ENCODE results near the gene PRPF31. TPM values are rescaled to one million over a fixed set of nuclear protein-coding genes. Genes with fewer than 3 reads are reported as not detected.
A peak's percentile ranks its signal among the peaks of the same experiment; 100 is the strongest.
"Not testable (repeated sequence)": the region's sequence is repeated elsewhere in the genome, so short reads cannot be mapped to it uniquely, and the experiment has no call there.

PRPF31 gene
- 10 to 100 TPM; 29.5 to 78.7 (median 59.3) TPM for total RNA-seq

- Histone ChIP-seq H3K27ac (peak within 1 kb of the TSS; percentile 95 to 97), H3K4me3 (peak within 1 kb of the TSS; percentile 80 to 96 (median 88)), H3K4me1 (replicated peaks in 1 of 2) (peaks cover 5 to 11% of the 10 kb centered on the region in 2 donors)
- 0 to 3% (median 0%) methylated on average over 2 to 37 of the region's 60 CpGs; no CpG with 5 or more reads in 1 of the 10 experiments for WGBS, 10 experiments
- in situ Hi-C loops (cut with MboI; ENCODE audit: low pct_unique_long_range_greater_than_20kb in 2 of 9, low sequenced_read_pairs in 9 of 9, unreplicated experiment in 9 of 9), result no loop called here
- ATAC-seq (replicated peaks in 6 of 8), result peak; percentile 92 to 96 (median 95)
Observed at GRCh38 chr19:54115109-54116063, at the start of gene PRPF31, which contains the start of gene TFPT. PRPF31 (plus strand) TSS chr19:54115754; CDS start chr19:54118279, 2,525 bp downstream. TFPT (minus strand) TSS chr19:54115657; CDS start chr19:54115269, 388 bp downstream.

DNA sequence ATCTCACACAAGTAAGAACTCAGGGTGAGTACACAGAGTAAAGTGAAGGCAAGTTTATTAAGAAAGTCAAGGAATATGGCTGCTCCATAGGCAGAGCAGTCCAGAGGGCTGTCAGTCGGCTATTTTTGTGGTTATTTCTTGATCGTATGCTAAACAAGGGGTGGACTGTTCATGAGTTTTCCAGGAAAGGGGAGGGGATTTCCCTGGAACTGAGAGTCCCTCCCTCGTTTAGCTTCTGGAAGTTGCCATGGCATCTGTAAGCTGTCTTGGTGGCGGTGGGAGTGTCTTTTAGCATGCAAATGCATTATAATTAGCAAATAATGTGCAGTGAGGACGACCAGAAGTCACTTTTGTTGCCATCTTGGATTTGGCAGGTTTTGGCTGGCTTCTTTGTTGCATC lies 46.1 kb upstream of the PRPF31 start:
- peak in 2 of 8 experiments; percentile 51 to 55 for ATAC-seq (replicated peaks in 6 of 8)
- in situ Hi-C loops (cut with MboI; ENCODE audit: low pct_unique_long_range_greater_than_20kb in 2 of 9, low sequenced_read_pairs in 9 of 9, unreplicated experiment in 9 of 9), result no loop called here
- WGBS, 10 experiments, result 0 to 67% (median 10%) methylated on average over 1 to 4 of the region's 5 CpGs; no CpG with 5 or more reads in 5 of the 10 experiments
- no peak overlapping the region for H3K27ac ChIP-seq
- H3K4me1 ChIP-seq (replicated peaks in 1 of 2), result no peaks in the 10 kb centered on the region
- H3K4me3 ChIP-seq, result no peak overlapping the region

DNA sequence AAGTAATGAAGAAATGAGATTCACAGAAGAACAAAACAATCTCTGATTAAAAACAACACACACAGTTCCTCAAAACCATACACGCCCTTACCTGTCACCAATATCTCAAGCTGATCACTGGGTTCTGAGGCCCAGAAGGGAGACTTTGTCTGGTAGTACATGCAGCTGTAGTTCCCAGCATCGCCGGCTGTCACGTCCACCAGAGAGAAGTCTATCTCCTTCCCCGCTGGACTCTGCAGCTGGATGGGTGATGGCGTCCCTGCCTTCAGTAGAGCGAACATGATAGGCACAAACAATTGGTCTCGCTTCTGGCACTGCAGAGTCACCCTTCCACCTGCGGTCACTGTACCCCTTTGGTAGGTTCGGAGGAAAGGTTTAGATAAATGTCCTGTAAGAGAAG lies 41.7 kb upstream of the PRPF31 start:
- ATAC-seq (replicated peaks in 6 of 8), result no peak
- H3K4me1 ChIP-seq (replicated peaks in 1 of 2), result no peaks in the 10 kb centered on the region
- H3K4me3 ChIP-seq, result no peak overlapping the region
- in situ Hi-C loops (cut with MboI; ENCODE audit: low pct_unique_long_range_greater_than_20kb in 2 of 9, low sequenced_read_pairs in 9 of 9, unreplicated experiment in 9 of 9), result no loop called here
- no peak overlapping the region for H3K27ac ChIP-seq
- 51 to 93% (median 74%) methylated on average over 1 to 8 of the region's 10 CpGs; no CpG with 5 or more reads in 2 of the 10 experiments for WGBS, 10 experiments

- no peak overlapping the region for H3K4me3 ChIP-seq
- in situ Hi-C loops (cut with MboI; ENCODE audit: low pct_unique_long_range_greater_than_20kb in 2 of 9, low sequenced_read_pairs in 9 of 9, unreplicated experiment in 9 of 9), result no loop called here
- no peak overlapping the region for H3K27ac ChIP-seq
- H3K4me1 ChIP-seq (replicated peaks in 1 of 2), result no peaks in the 10 kb centered on the region
- 20 to 81% (median 71%) methylated on average over 1 to 7 of the region's 9 CpGs; no CpG with 5 or more reads in 4 of the 10 experiments for WGBS, 10 experiments
- no peak for ATAC-seq (replicated peaks in 6 of 8)
Observed at GRCh38 chr19:54074851-54075250, 40.7 kb upstream of the PRPF31 start.

DNA sequence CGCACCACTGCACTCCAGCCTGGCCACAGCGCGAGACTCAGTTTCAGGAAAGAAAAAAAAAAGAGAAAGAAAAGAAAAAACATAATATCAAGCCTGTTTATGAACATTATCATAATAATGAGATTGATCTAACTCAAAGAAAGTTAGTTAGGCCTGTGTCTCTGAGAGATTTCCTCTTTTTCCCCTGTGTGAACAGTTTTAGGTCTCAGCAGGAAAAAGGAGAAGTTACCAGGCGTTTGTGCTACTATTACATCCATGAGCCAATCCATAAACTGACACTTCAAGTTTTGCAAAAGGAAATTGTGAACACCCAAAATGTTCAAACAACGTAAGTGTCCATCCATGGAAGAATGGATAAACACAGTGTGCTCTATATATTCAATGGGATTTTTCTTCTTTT lies 38.2 kb upstream of the PRPF31 start:
- WGBS, 10 experiments, result 32 to 100% (median 80%) methylated on average over 1 to 5 of the region's 5 CpGs

GRCh38 chr19:54081032-54081431 lies 34.5 kb upstream of the PRPF31 start, which contains the start of gene TARM1:
TARM1 (minus strand) TSS chr19:54081365; CDS start chr19:54081340, 25 bp downstream.
- Histone ChIP-seq H3K4me1 (replicated peaks in 1 of 2) (no peaks in the 10 kb centered on the region), H3K4me3 (no peak within 1 kb of the TSS), H3K27ac (no peak within 1 kb of the TSS)
- 67 to 100% (median 86%) methylated on average over 1 to 6 of the region's 7 CpGs; no CpG with 5 or more reads in 2 of the 10 experiments for WGBS, 10 experiments
- in situ Hi-C loops (cut with MboI; ENCODE audit: low pct_unique_long_range_greater_than_20kb in 2 of 9, low sequenced_read_pairs in 9 of 9, unreplicated experiment in 9 of 9), result no loop called here
- no peak for ATAC-seq (replicated peaks in 6 of 8)

More for the DNA sequence above, 38.2 kb upstream of the PRPF31 start:
- Histone ChIP-seq H3K27ac (no peak overlapping the region), H3K4me3 (no peak overlapping the region), H3K4me1 (replicated peaks in 1 of 2) (no peaks in the 10 kb centered on the region)
- ATAC-seq (replicated peaks in 6 of 8), result no peak
- in situ Hi-C loops (cut with MboI; ENCODE audit: low pct_unique_long_range_greater_than_20kb in 2 of 9, low sequenced_read_pairs in 9 of 9, unreplicated experiment in 9 of 9), result no loop called here

- no peak overlapping the region for H3K27ac ChIP-seq
- H3K4me3 ChIP-seq, result no peak overlapping the region
- 0 to 100% (median 52%) methylated on average over 1 to 3 of the region's 3 CpGs; no CpG with 5 or more reads in 4 of the 10 experiments for WGBS, 10 experiments
- in situ Hi-C loops (cut with MboI; ENCODE audit: low pct_unique_long_range_greater_than_20kb in 2 of 9, low sequenced_read_pairs in 9 of 9, unreplicated experiment in 9 of 9), result no loop called here
- H3K4me1 ChIP-seq (replicated peaks in 1 of 2), result no peaks in the 10 kb centered on the region
- ATAC-seq (replicated peaks in 6 of 8), result no peak
Observed at GRCh38 chr19:54084410-54084809, 31.1 kb upstream of the PRPF31 start.

DNA sequence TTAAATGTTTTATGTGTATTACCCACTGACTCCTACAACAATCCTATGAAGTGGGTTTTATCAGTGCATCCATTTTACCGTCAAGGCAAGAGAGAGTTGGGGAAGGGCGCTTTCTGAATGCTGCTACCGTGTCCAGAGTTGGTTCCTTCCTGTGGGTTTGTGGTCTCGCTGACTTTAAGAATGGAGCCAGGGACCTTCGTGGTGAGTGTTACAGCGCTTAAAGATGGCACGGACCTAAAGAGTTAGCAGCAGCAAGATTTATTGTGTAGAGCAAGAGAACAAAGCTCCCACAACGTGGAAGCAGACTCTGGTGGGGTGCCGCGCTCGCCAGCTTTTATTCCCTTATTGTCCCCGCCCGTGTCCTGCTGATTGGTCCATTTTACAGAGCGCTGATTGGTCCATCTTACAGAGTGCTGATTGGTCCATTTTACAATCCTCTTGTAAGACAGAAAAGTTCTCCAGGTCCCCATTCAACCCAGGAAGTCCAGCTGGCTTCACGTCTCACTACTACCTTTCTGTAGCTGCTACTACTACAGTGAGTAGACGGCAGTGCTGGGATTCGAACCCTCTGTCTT lies 21.0 kb upstream of the PRPF31 start:
- no peak for ATAC-seq (replicated peaks in 6 of 8)
- 75 to 100% (median 90%) methylated on average over 1 to 14 of the region's 17 CpGs; no CpG with 5 or more reads in 2 of the 10 experiments for WGBS, 10 experiments
- Histone ChIP-seq H3K4me3 (no peak overlapping the region), H3K4me1 (replicated peaks in 1 of 2) (peaks cover 0 to 6% of the 10 kb centered on the region in 2 donors), H3K27ac (no peak overlapping the region)
- in situ Hi-C loops (cut with MboI; ENCODE audit: low pct_unique_long_range_greater_than_20kb in 2 of 9, low sequenced_read_pairs in 9 of 9, unreplicated experiment in 9 of 9), result no loop called here

DNA sequence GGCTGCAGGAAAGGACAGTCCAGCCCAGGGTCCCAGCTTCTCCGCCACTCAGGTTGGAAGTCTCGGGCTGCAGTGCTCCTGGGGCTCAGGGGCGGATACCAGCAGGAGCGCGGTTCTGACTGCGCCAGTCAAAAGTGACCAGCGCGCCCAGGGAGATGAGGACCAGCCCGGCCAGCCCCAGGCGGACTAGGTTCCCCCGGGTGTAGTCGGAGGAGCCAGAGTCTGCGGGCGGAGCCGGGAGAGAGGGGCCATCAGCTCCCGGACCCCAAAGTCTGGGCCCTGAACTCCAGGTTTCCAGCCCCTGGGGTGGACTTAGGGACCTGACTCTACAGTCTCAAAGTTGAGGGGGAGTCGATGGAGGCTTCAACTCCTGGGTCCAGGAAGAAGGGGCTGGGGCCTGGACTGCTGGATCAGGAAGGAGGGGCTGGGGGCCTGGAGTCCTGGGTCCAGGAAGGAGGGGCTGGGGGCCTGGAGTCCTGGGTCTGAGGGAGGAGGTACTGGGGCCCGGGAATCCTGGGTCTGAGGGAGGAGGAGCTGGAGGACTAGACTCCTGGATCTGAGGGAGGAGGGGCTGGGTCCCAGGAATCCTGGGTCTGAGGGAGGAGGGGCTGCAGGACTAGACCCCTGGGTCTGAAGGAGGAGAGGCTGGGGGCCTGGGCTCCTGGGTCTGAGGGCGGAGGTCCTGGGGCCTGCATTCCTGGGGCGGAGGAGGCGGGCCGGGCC lies 20.3 kb upstream of the PRPF31 start:
- in situ Hi-C loops (cut with MboI; ENCODE audit: low pct_unique_long_range_greater_than_20kb in 2 of 9, low sequenced_read_pairs in 9 of 9, unreplicated experiment in 9 of 9), result no loop called here
- H3K27ac ChIP-seq, result no peak overlapping the region
- no peak for ATAC-seq (replicated peaks in 6 of 8)
- peaks cover 0 to 6% of the 10 kb centered on the region in 2 donors for H3K4me1 ChIP-seq (replicated peaks in 1 of 2)
- 73 to 80% (median 78%) methylated on average over 3 to 14 of the region's 22 CpGs; no CpG with 5 or more reads in 7 of the 10 experiments for WGBS, 10 experiments
- H3K4me3 ChIP-seq, result peak overlapping the region in 4 of 5 donors; percentile 10 to 25 (median 24)

- 0 to 20% (median 5%) methylated on average over 4 to 17 of the region's 46 CpGs; no CpG with 5 or more reads in 6 of the 10 experiments for WGBS, 10 experiments
- H3K4me3 ChIP-seq, result peak overlapping the region; percentile 6 to 25 (median 22)
- H3K27ac ChIP-seq; in situ Hi-C loops (cut with MboI; ENCODE audit: low pct_unique_long_range_greater_than_20kb in 2 of 9, low sequenced_read_pairs in 9 of 9, unreplicated experiment in 9 of 9); H3K4me1 ChIP-seq (replicated peaks in 1 of 2): not testable (repeated sequence)
- ATAC-seq (replicated peaks in 6 of 8), result peak; percentile 84 to 94 (median 88)
Observed at GRCh38 chr19:54095859-54096616, 19.5 kb upstream of the PRPF31 start.

GRCh38 chr19:54096617-54097106 lies 18.9 kb upstream of the PRPF31 start:
- ATAC-seq (replicated peaks in 6 of 8), result peak in 4 of 8 experiments; percentile 20 to 56 (median 42)
- 0 to 60% (median 14%) methylated on average over 1 to 6 of the region's 14 CpGs; no CpG with 5 or more reads in 3 of the 10 experiments for WGBS, 10 experiments
- Histone ChIP-seq H3K4me3 (no peak overlapping the region), H3K27ac (no peak overlapping the region), H3K4me1 (replicated peaks in 1 of 2) (peaks cover 0 to 6% of the 10 kb centered on the region in 2 donors)
- in situ Hi-C loops (cut with MboI; ENCODE audit: low pct_unique_long_range_greater_than_20kb in 2 of 9, low sequenced_read_pairs in 9 of 9, unreplicated experiment in 9 of 9), result no loop called here
